ENCODE results near the gene TMEM272. TPM values are rescaled to one million over a fixed set of nuclear protein-coding genes. Genes with fewer than 3 reads are reported as not detected.
A peak's percentile ranks its signal among the peaks of the same experiment; 100 is the strongest.
"Not testable (repeated sequence)": the region's sequence is repeated elsewhere in the genome, so short reads cannot be mapped to it uniquely, and the experiment has no call there.

Gene TMEM272
- total RNA-seq, 1 donor from 2014 or later: not detected

- no peak for DNase-seq (ENCODE audit: low read depth)
Measured at GRCh38 chr13:51826606-51827005, 18.4 kb downstream of the TMEM272 start.

- DNase-seq (ENCODE audit: low read depth): no peak
Measured at GRCh38 chr13:51825681-51826254, 19.2 kb downstream of the TMEM272 start.

GRCh38 chr13:51825165-51825592 is 19.8 kb downstream of the TMEM272 start:
- no peak for DNase-seq (ENCODE audit: low read depth)

- DNase-seq (ENCODE audit: low read depth): not testable (repeated sequence)
Measured at GRCh38 chr13:51824712-51825111, 20.3 kb downstream of the TMEM272 start.

GRCh38 chr13:51823863-51824262 is 21.1 kb downstream of the TMEM272 start:
- DNase-seq (ENCODE audit: low read depth): peak; percentile 45

- no peak for DNase-seq (ENCODE audit: low read depth)
Measured at GRCh38 chr13:51823359-51823758, 21.6 kb downstream of the TMEM272 start.

GRCh38 chr13:51822106-51822815 is 22.7 kb downstream of the TMEM272 start:
- DNase-seq (ENCODE audit: low read depth): no peak

GRCh38 chr13:51821606-51822005 is 23.4 kb downstream of the TMEM272 start:
- DNase-seq (ENCODE audit: low read depth): no peak

GRCh38 chr13:51820016-51820597 is 24.9 kb downstream of the TMEM272 start:
- DNase-seq (ENCODE audit: low read depth): no peak

- no peak for DNase-seq (ENCODE audit: low read depth)
Measured at GRCh38 chr13:51819544-51819943, 25.4 kb downstream of the TMEM272 start.

GRCh38 chr13:51818781-51819511 is 26.0 kb downstream of the TMEM272 start:
- peak; percentile 40 for DNase-seq (ENCODE audit: low read depth)

- DNase-seq (ENCODE audit: low read depth): no peak
Measured at GRCh38 chr13:51818276-51818675, 26.7 kb downstream of the TMEM272 start.

GRCh38 chr13:51817717-51818116 is 27.3 kb downstream of the TMEM272 start:
- DNase-seq (ENCODE audit: low read depth): no peak

GRCh38 chr13:51816604-51817249 is 28.2 kb downstream of the TMEM272 start:
- no peak for DNase-seq (ENCODE audit: low read depth)

- no peak for DNase-seq (ENCODE audit: low read depth)
Measured at GRCh38 chr13:51815848-51816247, 29.1 kb downstream of the TMEM272 start.

- peak; percentile 71 for DNase-seq (ENCODE audit: low read depth)
Measured at GRCh38 chr13:51814825-51815650, 29.9 kb downstream of the TMEM272 start.

- no peak for DNase-seq (ENCODE audit: low read depth)
Measured at GRCh38 chr13:51814071-51814470, 30.9 kb downstream of the TMEM272 start.

GRCh38 chr13:51811920-51812451 is 33.0 kb downstream of the TMEM272 start:
- DNase-seq (ENCODE audit: low read depth): no peak

GRCh38 chr13:51811046-51811445 is 33.9 kb downstream of the TMEM272 start:
- DNase-seq (ENCODE audit: low read depth): no peak

- DNase-seq (ENCODE audit: low read depth): no peak
Measured at GRCh38 chr13:51808811-51809210, 36.2 kb downstream of the TMEM272 start.

All from myocyte (in vitro differentiated cells).